Left lung (tissue), 10 donors: ENCODE results near the gene AMZ1. TPM values are rescaled to one million over a fixed set of nuclear protein-coding genes. Genes with fewer than 3 reads are reported as not detected.
"Not testable (repeated sequence)": the region's sequence is repeated elsewhere in the genome, so short reads cannot be mapped to it uniquely, and the experiment has no call there.

Experiments
- ATAC-seq: fragments of 200-7000 bp; cut with Tn5 transposase; one replicate; pipeline ENCODE4 v1.9.1; 2020; ENCODE audit warnings: moderate library complexity
- DNase-seq, 4 donors: peaks; one replicate each; pipeline ENCODE4 v3.0.0-alpha.2; 2013 to 2020
- H3K27ac ChIP-seq, 2 donors: fragments of 200-600 bp; sonication (generic) in 1 of 2; one replicate each; pipeline versions ENCODE4 v1.5.0 to v1.8.0; 2020 to 2021
- H3K27me3 ChIP-seq, 2 donors: fragments of 200-600 bp; sonication (generic) in 1 of 2; one replicate each; pipeline versions ENCODE4 v1.5.0 to v1.8.0; 2020 to 2021
- H3K36me3 ChIP-seq, 2 donors: fragments of 200-600 bp; sonication (generic) in 1 of 2; one replicate each; pipeline versions ENCODE4 v1.5.0 to v1.8.0; 2020 to 2021
- H3K4me1 ChIP-seq, 2 donors: fragments of 200-600 bp; one replicate each; pipeline ENCODE4 v1.8.0; 2021
- H3K4me3 ChIP-seq, 2 donors: fragments of 200-600 bp; sonication (generic) in 1 of 2; one replicate each; pipeline versions ENCODE4 v1.5.0 to v1.8.0; 2020 to 2021; ENCODE audit warnings: mild to moderate bottlenecking in 1 of 2
- H3K9me3 ChIP-seq, 2 donors: fragments of 200-600 bp; sonication (generic) in 1 of 2; one replicate each; pipeline versions ENCODE4 v1.5.0 to v1.8.0; 2020 to 2021
- CTCF ChIP-seq, 2 donors: fragments of 200-600 bp; sonication (generic) in 1 of 2; IDR thresholded peaks; one replicate each; pipeline versions ENCODE4 v1.5.0 to v1.8.0; 2021; ENCODE audit warnings: antibody characterized with exemption in 2 of 2
- intact Hi-C, 2 donors: fragments of 100-400 bp; cut with DNase I; formaldehyde crosslinking; loops; one replicate each; pipeline versions ENCODE4 v1.11.2 to v1.14.2; 2022
- polyA plus RNA-seq, 6 donors: library from polyadenylated mRNA; unstranded; fragments of 120-200 nt; gene quantifications; one replicate each; pipeline ENCODE4 v1.2.1, GENCODE V29; 2013; ENCODE audit not compliant: insufficient read length in 6 of 6
- total RNA-seq, 2 donors: library from RNA; stranded (reverse); fragmentation: NEBNext Ultra II Directional; extraction: Animal tissue kit (Norgen Biotek cat#: 25700); gene quantifications; one replicate each; pipeline ENCODE4 v1.2.1, GENCODE V29; 2021
- donor health status: DM: no; HTN: yes; CAD: no.
- donor health status: DM: no; HTN: no; CAD: no.

The AMZ1 gene
- total and polyA plus RNA-seq, 8 donors, result 0.13 to 1.7 (median 0.71) TPM

DNA sequence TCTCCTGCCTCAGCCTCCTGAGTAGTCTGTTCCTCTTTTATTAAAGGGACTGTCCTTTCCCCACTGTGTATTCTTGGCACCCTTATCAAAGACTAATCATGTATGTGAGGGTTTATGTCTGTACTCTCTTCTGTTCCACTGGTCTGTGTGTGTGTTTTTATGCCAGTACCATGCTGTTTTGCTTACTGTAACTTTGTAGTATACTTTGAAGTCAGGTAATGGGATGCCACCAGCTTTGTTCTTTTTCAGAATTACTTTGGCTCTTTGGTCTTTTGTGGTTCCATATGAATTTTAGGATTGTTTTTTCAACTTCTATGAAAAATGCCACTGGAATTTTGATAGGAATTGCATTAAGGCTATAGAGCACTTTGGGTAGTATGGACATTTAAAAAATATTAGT, 14.1 kb upstream of the AMZ1 start:
- H3K36me3 ChIP-seq, result no peaks in the 10 kb centered on the region
- no peak for ATAC-seq
- TF ChIP-seq CTCF (IDR thresholded peaks at IDR 0.05), result no peak
- H3K4me3 ChIP-seq, result no peak overlapping the region
- intact Hi-C loops, result no loop called here
- H3K4me1 ChIP-seq, result peaks cover 0 to 7% of the 10 kb centered on the region in 2 donors
- H3K9me3 ChIP-seq, result no peaks in the 10 kb centered on the region
- no peak overlapping the region for H3K27ac ChIP-seq
- peaks cover 0 to 22% of the 10 kb centered on the region in 2 donors for H3K27me3 ChIP-seq
- DNase-seq, result no peak

DNA sequence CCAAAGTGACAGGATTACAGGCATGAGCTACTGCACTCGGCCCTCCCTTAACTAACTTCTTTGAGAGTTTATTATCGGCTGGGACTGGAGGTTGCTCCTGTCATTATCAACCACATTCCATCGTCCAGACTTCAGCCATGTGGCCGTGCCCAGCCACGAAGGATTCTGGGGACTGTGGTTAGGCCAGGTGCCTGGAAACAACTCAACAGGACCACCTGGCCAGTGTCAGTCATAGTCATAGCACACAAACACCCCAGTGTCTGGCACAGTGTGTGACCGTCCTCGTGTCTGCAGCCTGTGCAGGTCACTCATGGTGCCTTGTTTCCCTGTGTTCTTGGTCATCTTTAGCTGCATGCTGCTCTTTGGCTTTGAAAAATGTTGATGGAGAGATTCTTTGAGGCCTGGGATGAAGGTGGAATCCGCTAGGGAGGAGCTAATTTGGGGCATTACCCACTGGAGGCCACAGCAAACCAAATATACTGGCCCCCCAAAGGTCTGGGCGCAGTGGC, 12.7 kb upstream of the AMZ1 start:
- no peak overlapping the region for H3K4me3 ChIP-seq
- no peak for TF ChIP-seq CTCF (IDR thresholded peaks at IDR 0.05)
- DNase-seq (no peak), ATAC-seq (no peak)
- intact Hi-C loops, result no loop called here
- no peak overlapping the region for H3K27ac ChIP-seq
- peaks cover 0 to 7% of the 10 kb centered on the region in 2 donors for H3K4me1 ChIP-seq
- no peaks in the 10 kb centered on the region for H3K36me3 ChIP-seq
- peaks cover 0 to 27% of the 10 kb centered on the region in 2 donors for H3K27me3 ChIP-seq
- H3K9me3 ChIP-seq, result no peaks in the 10 kb centered on the region

DNA sequence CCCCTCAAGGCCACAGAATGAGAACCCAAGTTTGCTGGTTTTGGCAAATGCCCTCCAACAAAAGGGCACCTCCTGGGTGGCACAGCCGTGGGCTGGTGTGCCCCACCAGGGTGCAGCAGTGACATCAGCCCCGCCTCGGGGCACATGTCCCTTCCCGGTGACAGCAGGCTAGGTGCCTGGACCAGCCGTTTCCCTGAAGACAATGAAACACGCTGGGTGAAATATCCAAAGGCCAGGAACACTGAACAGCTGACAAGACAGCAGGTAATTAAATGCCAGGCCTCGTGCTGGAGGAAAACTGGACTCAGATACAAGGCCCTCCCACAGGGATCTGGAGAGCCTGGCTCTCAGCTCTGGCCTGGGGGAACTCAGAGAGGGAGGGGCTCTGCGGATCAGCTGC, 11.4 kb upstream of the AMZ1 start:
- intact Hi-C loops, H3K27ac ChIP-seq, H3K36me3 ChIP-seq: not testable (repeated sequence)

GRCh38 chr7:2678454-2678853, 9.5 kb upstream of the AMZ1 start:
- H3K36me3 ChIP-seq, intact Hi-C loops, H3K9me3 ChIP-seq, H3K27ac ChIP-seq, H3K4me1 ChIP-seq, ATAC-seq, H3K4me3 ChIP-seq, DNase-seq: not testable (repeated sequence)
- H3K27me3 ChIP-seq, result peaks cover 0 to 45% of the 10 kb centered on the region in 2 donors

More for the DNA sequence above, 11.4 kb upstream of the AMZ1 start:
- not testable (repeated sequence) for H3K9me3 ChIP-seq, DNase-seq, ATAC-seq, H3K4me1 ChIP-seq, H3K4me3 ChIP-seq
- peaks cover 0 to 30% of the 10 kb centered on the region in 2 donors for H3K27me3 ChIP-seq

DNA sequence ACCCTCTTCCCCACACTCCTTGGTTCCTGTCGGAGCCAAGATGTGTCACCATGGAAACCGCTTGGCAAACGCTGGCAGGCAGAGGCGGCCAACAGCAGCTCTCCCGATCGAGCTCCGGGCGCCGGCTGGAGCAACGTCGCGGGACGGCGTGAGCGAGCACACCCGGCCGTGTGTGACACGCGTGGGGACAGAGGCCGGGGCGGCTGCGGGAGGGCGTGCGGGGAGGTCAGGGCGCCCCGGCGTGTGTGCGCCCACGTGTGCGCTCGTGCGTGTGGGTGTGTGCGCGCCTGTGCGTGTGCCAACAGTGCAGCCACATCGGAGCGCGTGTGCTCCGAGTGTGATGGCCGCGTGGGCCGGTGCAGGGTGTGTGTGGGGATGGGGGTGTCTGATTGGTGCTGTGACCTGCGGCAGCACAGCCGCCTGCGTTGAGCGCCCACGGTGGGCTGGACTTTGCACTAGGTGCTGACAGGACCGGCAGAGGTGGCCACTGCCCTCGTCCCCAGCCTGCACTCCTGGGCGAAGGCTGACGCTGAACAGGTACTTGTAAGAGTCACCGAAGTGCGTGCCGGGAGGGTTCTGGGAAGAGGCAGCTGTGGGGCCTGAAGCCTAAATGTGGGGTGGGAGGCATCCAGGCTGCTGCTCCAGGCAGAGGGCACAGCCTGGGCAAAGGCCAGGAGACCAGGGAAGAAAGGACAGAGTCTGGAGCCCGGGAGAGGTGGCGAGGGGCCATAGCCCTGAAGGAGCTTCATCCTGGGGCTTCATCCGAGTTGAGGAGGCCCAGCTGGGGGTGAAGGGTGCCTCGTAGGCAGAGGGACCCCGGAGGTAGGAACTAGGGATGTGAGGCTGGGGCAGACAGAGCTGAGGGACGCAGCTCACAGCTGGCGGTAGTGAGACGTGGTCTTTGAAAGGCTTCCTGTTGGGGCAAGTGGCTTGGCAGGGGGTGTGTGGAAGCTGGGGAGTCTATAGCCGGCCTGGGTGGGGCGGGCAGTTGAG, 8.6 kb upstream of the AMZ1 start:
- not testable (repeated sequence) for H3K4me3 ChIP-seq, H3K36me3 ChIP-seq, H3K27ac ChIP-seq, ATAC-seq, H3K9me3 ChIP-seq, H3K4me1 ChIP-seq
- H3K27me3 ChIP-seq, result peaks cover 0 to 46% of the 10 kb centered on the region in 2 donors
- DNase-seq, result peak in 1 of 4 donors; percentile 34
- intact Hi-C loops, result loop anchor here in 1 of 2 donors (10.0 kb wide), 2 partner anchors 115 to 225 kb away; no protein-coding TSS in a partner anchor

DNA sequence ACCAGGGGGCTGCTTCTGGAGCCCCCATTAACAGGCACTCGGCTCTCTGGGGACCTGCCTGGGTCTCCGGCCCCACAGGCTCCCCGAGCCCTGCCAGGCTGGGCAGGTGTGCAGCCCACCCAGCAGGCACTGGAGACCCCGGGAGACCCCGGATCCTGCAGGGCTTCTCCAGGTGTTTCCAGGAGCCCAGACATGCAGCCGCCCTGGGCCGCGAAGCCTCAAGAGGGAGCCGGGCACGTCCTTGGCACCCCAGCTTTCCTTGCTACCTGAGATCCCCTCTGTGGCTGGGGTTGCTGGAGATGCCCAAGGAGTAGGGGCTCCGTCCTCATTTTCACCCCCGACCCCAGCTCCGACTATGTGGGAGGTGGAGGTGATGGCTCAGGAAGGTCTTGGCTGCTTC, 7.7 kb upstream of the AMZ1 start:
- no peaks in the 10 kb centered on the region for H3K36me3 ChIP-seq
- no peak for DNase-seq
- H3K27me3 ChIP-seq, result peaks cover 0 to 54% of the 10 kb centered on the region in 2 donors
- H3K9me3 ChIP-seq, result no peaks in the 10 kb centered on the region
- intact Hi-C loops, result loop anchor here in 1 of 2 donors (10.0 kb wide), 2 partner anchors 115 to 225 kb away; no protein-coding TSS in a partner anchor
- no peak overlapping the region for H3K27ac ChIP-seq
- ATAC-seq, result no peak
- no peak for TF ChIP-seq CTCF (IDR thresholded peaks at IDR 0.05)
- no peak overlapping the region for H3K4me3 ChIP-seq
- peaks cover 0 to 5% of the 10 kb centered on the region in 2 donors for H3K4me1 ChIP-seq
